IMR-90 (cell line): ENCODE data around the gene MAB21L4. TPM values are rescaled to one million over a fixed set of nuclear protein-coding genes. Genes with fewer than 3 reads are reported as not detected.

Source experiments
- ATAC-seq: fragments of 200-7000 bp; cut with Tn5 transposase; 2 replicates; pipeline ENCODE4 v1.9.1; 2020; ENCODE audit warnings: low read depth, mild to moderate bottlenecking, moderate library complexity
- BruUV-seq: library from RNA; stranded (reverse); fragments of 400-500 nt; replicated peaks from 2 replicates; lab custom pipeline; 2021; lab: Mats Ljungman, UMichigan
- CTCF ChIA-PET: fragments of 300-600 bp; formaldehyde crosslinking; extraction: SDS; loops from one replicate; lab custom pipeline; 2021; ENCODE audit warnings: antibody characterized with exemption; lab: Yijun Ruan, JAX
- POLR2A ChIA-PET: fragments of 300-600 bp; sonication (Branson Sonifier 250); formaldehyde crosslinking; loops from one replicate; lab custom pipeline; 2022; ENCODE audit warnings: antibody characterized with exemption; ENCODE audit not compliant: unreplicated experiment; lab: Charles Lee
- DNase-seq: peaks from one replicate; pipeline ENCODE4 v3.0.0; 2013
- H2AFZ ChIP-seq: replicated peaks from 2 replicates; pipeline ENCODE3; 2013; ENCODE audit warnings: low read length, mild to moderate bottlenecking; ENCODE audit not compliant: poor library complexity
- H2AK5ac ChIP-seq: 2 replicates; pipeline ENCODE4 v1.6.1; 2013; ENCODE audit warnings: low read depth, low read length, inconsistent platforms
- H2AK9ac ChIP-seq: replicated peaks from 2 replicates; pipeline ENCODE3; 2013; ENCODE audit warnings: mild to moderate bottlenecking, low read depth, low read length, moderate library complexity; ENCODE audit not compliant: poor library complexity
- H2BK120ac ChIP-seq: 2 replicates; pipeline ENCODE4 v1.6.1; 2013; ENCODE audit warnings: low read depth, low read length, inconsistent platforms
- H2BK15ac ChIP-seq: 3 replicates; pipeline ENCODE4 v1.6.1; 2013; ENCODE audit warnings: low read depth, low read length, inconsistent platforms
- H2BK20ac ChIP-seq: 2 replicates; pipeline ENCODE4 v1.6.1; 2013; ENCODE audit warnings: low read depth, mild to moderate bottlenecking, inconsistent platforms, low read length, moderate library complexity
- H2BK5ac ChIP-seq: 2 replicates; pipeline ENCODE4 v1.6.1; 2013; ENCODE audit warnings: mild to moderate bottlenecking, low read depth, low read length, inconsistent platforms; ENCODE audit not compliant: poor library complexity, severe bottlenecking
- H3K14ac ChIP-seq: replicated peaks from 2 replicates; pipeline ENCODE4 v1.6.1; 2013; ENCODE audit warnings: low read depth, low read length, inconsistent platforms
- H3K18ac ChIP-seq: 2 replicates; pipeline ENCODE4 v1.6.1; 2013; ENCODE audit warnings: low read depth, low read length, control low read depth
- H3K23ac ChIP-seq: 2 replicates; pipeline ENCODE4 v1.6.1; 2013; ENCODE audit warnings: low read depth, low read length, inconsistent platforms
- H3K27ac ChIP-seq: 2 replicates; pipeline ENCODE4 v1.5.1; 2013; ENCODE audit warnings: mild to moderate bottlenecking, control low read depth, low read length; ENCODE audit not compliant: insufficient read depth
- H3K27me3 ChIP-seq: 2 replicates; pipeline ENCODE4 v1.6.1; 2013; ENCODE audit warnings: low read length; ENCODE audit not compliant: control insufficient read depth, insufficient read depth
- H3K36me3 ChIP-seq: 2 replicates; pipeline ENCODE4 v1.6.1; 2013; ENCODE audit warnings: low read length, mixed read lengths; ENCODE audit not compliant: control insufficient read depth, insufficient read depth
- H3K4ac ChIP-seq: 2 replicates; pipeline ENCODE4 v1.6.1; 2013; ENCODE audit warnings: low read depth, low read length, inconsistent platforms
- H3K4me1 ChIP-seq: 2 replicates; pipeline ENCODE4 v1.6.1; 2013; ENCODE audit warnings: low read length, mixed read lengths; ENCODE audit not compliant: control insufficient read depth, insufficient read depth
- H3K4me2 ChIP-seq: 2 replicates; pipeline ENCODE4 v1.6.1; 2013; ENCODE audit warnings: low read depth, mild to moderate bottlenecking, control low read depth, low read length, moderate library complexity
- H3K4me3 ChIP-seq: 2 replicates; pipeline ENCODE4 v1.5.1; 2013; ENCODE audit warnings: low read depth, mild to moderate bottlenecking, control low read depth, low read length, moderate library complexity; ENCODE audit not compliant: insufficient read depth
- H3K56ac ChIP-seq: 2 replicates; pipeline ENCODE4 v1.6.1; 2013; ENCODE audit warnings: low read length, inconsistent platforms; ENCODE audit not compliant: insufficient read depth; ENCODE audit errors: extremely low read depth
- H3K79me1 ChIP-seq, 2 experiments: 2 replicates each; pipeline ENCODE4 v1.6.1; 2013; ENCODE audit warnings: low read length in 2 of 2, inconsistent platforms in 1 of 2, low read depth in 1 of 2
- H3K9ac ChIP-seq: 2 replicates; pipeline ENCODE4 v1.6.1; 2013; ENCODE audit warnings: low read depth, low read length, control low read depth
- H3K9me1 ChIP-seq: 2 replicates; pipeline ENCODE4 v1.6.1; 2013; ENCODE audit warnings: low read length, inconsistent platforms; ENCODE audit not compliant: insufficient read depth
- H3K9me3 ChIP-seq: 2 replicates; pipeline ENCODE4 v1.6.1; 2013; ENCODE audit warnings: low read length; ENCODE audit not compliant: control insufficient read depth, insufficient read depth
- H4K20me1 ChIP-seq: 2 replicates; pipeline ENCODE4 v1.6.1; 2013; ENCODE audit warnings: low read length, inconsistent platforms; ENCODE audit not compliant: insufficient read depth
- H4K5ac ChIP-seq: 2 replicates; pipeline ENCODE4 v1.6.1; 2013; ENCODE audit warnings: mild to moderate bottlenecking, low read depth, low read length, control low read depth
- H4K8ac ChIP-seq, 2 experiments: 2 replicates each; pipeline ENCODE4 v1.6.1; 2013; ENCODE audit warnings: low read depth in 2 of 2, low read length in 2 of 2, control low read depth in 1 of 2, inconsistent platforms in 1 of 2
- H4K91ac ChIP-seq: 2 replicates; pipeline ENCODE4 v1.6.1; 2013; ENCODE audit warnings: low read depth, low read length, inconsistent platforms; ENCODE audit not compliant: insufficient read depth
- BHLHE40 ChIP-seq: fragments of 150-350 bp; IDR thresholded peaks from 2 replicates; pipeline ENCODE4 v1.6.1; 2016; ENCODE audit warnings: mild to moderate bottlenecking, low read depth, low read length
- CEBPB ChIP-seq: IDR thresholded peaks from 2 replicates; pipeline ENCODE4 v1.6.1; 2012; ENCODE audit warnings: low read depth, low read length, improper control_type of control experiment
- RFX5 ChIP-seq: IDR thresholded peaks from 2 replicates; pipeline ENCODE4 v1.8.0; 2012; ENCODE audit warnings: low read depth, mild to moderate bottlenecking, low read length, moderate library complexity
- WGBS, 2 experiments: methylation state at CpG; one replicate each; pipeline versions ENCODE4 v1.1.5 to v1.1.7; 2013; ENCODE audit warnings: missing lambda C conversion rate in 2 of 2; ENCODE audit not compliant: insufficient read length in 1 of 2; ENCODE audit errors: extremely low coverage in 2 of 2; 5-methylcytosine and 5-hydroxymethylcytosine counted together
- dilution Hi-C: fragments of 300-500 bp; cut with HindIII; formaldehyde crosslinking; loops from one replicate; pipeline ENCODE4 v1.14.3; 2018; ENCODE audit warnings: low sequenced_read_pairs; ENCODE audit not compliant: unreplicated experiment
- in situ Hi-C: fragments of 300-500 bp; cut with MboI; formaldehyde crosslinking; loops from 3 replicates; pipeline ENCODE4 v1.14.3; 2019; ENCODE audit warnings: low sequenced_read_pairs, inconsistent platforms, mixed read lengths
- intact Hi-C: fragments of 100-400 bp; cut with micrococcal nuclease; formaldehyde crosslinking; loops from 2 replicates; pipeline ENCODE4 v1.10.0; 2022
- polyA plus RNA-seq, 3 experiments: library from polyadenylated mRNA; depleted of rRNA; stranded (reverse); fragments of >200 nt; gene quantifications; 2 replicates each; pipeline ENCODE4 v1.2.3, GENCODE V29; 2012; ENCODE audit warnings: low replicate concordance in 1 of 3
- total RNA-seq: library from RNA; depleted of rRNA; stranded (reverse); fragments of >200 nt; gene quantifications from 2 replicates; pipeline ENCODE4 v1.2.3, GENCODE V29; 2012

Gene MAB21L4
- total and polyA plus RNA-seq, 2 of the 4 experiments (the other 2 are of a cell fraction) = not detected

DNA sequence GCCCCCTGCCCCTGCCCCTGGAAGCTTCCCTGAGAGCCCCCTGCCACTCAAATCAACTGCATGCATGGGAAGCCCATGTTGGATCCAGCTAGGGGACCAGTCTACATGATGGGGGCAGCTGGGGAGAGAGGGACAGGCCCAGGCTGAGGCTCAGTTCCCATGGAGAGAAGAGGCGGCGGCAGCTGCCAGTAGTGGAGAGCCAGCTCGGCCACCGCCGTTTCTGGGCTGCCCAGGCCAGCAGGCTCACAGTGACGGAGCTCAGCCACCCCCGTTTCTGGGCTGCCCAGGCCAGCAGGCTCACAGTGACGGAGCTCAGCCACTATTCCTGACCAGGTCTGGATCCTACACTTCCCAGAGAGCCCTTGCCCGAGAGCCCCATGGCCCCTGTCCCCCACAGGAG is 3.6 kb downstream of the MAB21L4 start:
- TF ChIP-seq RFX5 (no peak), BHLHE40 (no peak), CEBPB (no peak)
- in situ Hi-C loops = no loop called here
- Histone ChIP-seq H4K91ac (no peak overlapping the region), H3K27ac (no peak overlapping the region), H3K23ac (no peak overlapping the region), H2BK20ac (no peak overlapping the region), H3K36me3 (no peaks in the 10 kb centered on the region), H3K27me3 (peaks cover 8% of the 10 kb centered on the region; the same call in 1 of the 2 replicates), H2BK5ac (no peak overlapping the region), H3K9me1 (no peaks in the 10 kb centered on the region), H3K4me2 (no peak overlapping the region), H3K18ac (no peak overlapping the region), H2AK9ac (no peak overlapping the region), H3K4me3 (no peak overlapping the region), H3K4ac (no peak overlapping the region), H3K56ac (no peak overlapping the region), H3K4me1 (no peaks in the 10 kb centered on the region; the same call in 1 of the 2 replicates), H3K79me1 (no peaks in the 10 kb centered on the region), H3K14ac (no peak overlapping the region), H4K5ac (no peak overlapping the region), H2BK15ac (no peak overlapping the region), H2BK120ac (no peak overlapping the region), H2AK5ac (no peak overlapping the region), H4K8ac (no peak overlapping the region), H2AFZ (no peak overlapping the region), H4K20me1 (no peaks in the 10 kb centered on the region), H3K9ac (no peak overlapping the region), H3K9me3 (no peaks in the 10 kb centered on the region)
- BruUV-seq = no TSS peak
- intact Hi-C loops = no loop called here
- DNase-seq (no peak), ATAC-seq (no peak)
- 60% methylated on average over 2 of the region's 9 CpGs; no CpG with 5 or more reads in 1 of the 2 experiments for WGBS, 2 experiments
- dilution Hi-C loops = no loop called here
- POLR2A ChIA-PET = interaction anchor here (0.7 kb wide), 1 partner anchor 63 kb away, joined by 4 read pairs; no protein-coding TSS in a partner anchor
- CTCF ChIA-PET = no interaction called here
